DOHH2 (cell line): ENCODE measurements around the gene SGMS2.

Experiments used
- CTCF ChIP-seq: fragments of 200-600 bp; sonication (generic); IDR thresholded peaks from one replicate; pipeline ENCODE4 v1.5.1; 2014; ENCODE audit warnings: antibody characterized with exemption, mild to moderate bottlenecking, low read depth, low read length; ENCODE audit not compliant: poor library complexity, severe bottlenecking
- EZH2phosphoT487 ChIP-seq: fragments of 200-600 bp; sonication (generic); IDR thresholded peaks from 2 replicates; pipeline ENCODE4 v1.6.1; 2017; ENCODE audit warnings: borderline replicate concordance, mild to moderate bottlenecking, antibody characterized with exemption, low read length, moderate library complexity, mixed read lengths

- TF ChIP-seq EZH2phosphoT487 = no peak
- TF ChIP-seq CTCF = no peak
Observed at GRCh38 chr4:107951551-107951950, 126.8 kb downstream of the SGMS2 start.
